ENCODE results near the gene DTX3. TPM values are rescaled to one million over a fixed set of nuclear protein-coding genes. Genes with fewer than 3 reads are reported as not detected.
"Not testable (repeated sequence)": the region's sequence is repeated elsewhere in the genome, so short reads cannot be mapped to it uniquely, and the experiment has no call there.

The DTX3 gene
- total and polyA plus RNA-seq, 12 donors = 16.9 to 58.2 (median 22.2) TPM

GRCh38 chr12:57617942-57618341 lies 13.3 kb downstream of the DTX3 start:
- H3K36me3 ChIP-seq = peaks cover 0 to 28% (median 6%) of the 10 kb centered on the region in 9 donors
- peak overlapping the region in 8 of 10 donors; percentile 36 to 81 (median 68) for H3K27ac ChIP-seq
- H3K4me1 ChIP-seq = peaks cover 9 to 79% (median 30%) of the 10 kb centered on the region in 9 donors
- peaks cover 11 to 82% (median 35%) of the 10 kb centered on the region in 7 donors for H3K27me3 ChIP-seq
- no peaks in the 10 kb centered on the region for H3K9me3 ChIP-seq
- peak; percentile 16 to 72 (median 58) for ATAC-seq
- 46 to 60% methylated on average over 11 of the region's 11 CpGs for WGBS, 2 donors
- H3K4me3 ChIP-seq = peak overlapping the region in 9 of 10 donors; percentile 14 to 60 (median 35)
- peak; percentile 33 to 55 for DNase-seq
- intact Hi-C loops (cut with DNase I) = no loop called here
- no peak for TF ChIP-seq CTCF (IDR thresholded peaks at IDR 0.05)

- DNase-seq; ATAC-seq; intact Hi-C loops (cut with DNase I); H3K9me3 ChIP-seq: not testable (repeated sequence)
- peak overlapping the region in 8 of 10 donors; percentile 36 to 81 (median 67) for H3K27ac ChIP-seq
- peak overlapping the region in 3 of 10 donors; percentile 47 to 60 (median 54) for H3K4me3 ChIP-seq
- peaks cover 9 to 75% (median 30%) of the 10 kb centered on the region in 9 donors for H3K4me1 ChIP-seq
- H3K36me3 ChIP-seq = peaks cover 0 to 28% (median 6%) of the 10 kb centered on the region in 9 donors
- 85 to 95% methylated on average over 6 of the region's 6 CpGs for WGBS, 2 donors
- H3K27me3 ChIP-seq = peaks cover 11 to 82% (median 39%) of the 10 kb centered on the region in 7 donors
Measured at GRCh38 chr12:57618431-57618830, 13.8 kb downstream of the DTX3 start.

- H3K36me3 ChIP-seq = peaks cover 0 to 28% (median 6%) of the 10 kb centered on the region in 9 donors
- peak overlapping the region in 7 of 10 donors; percentile 41 to 81 (median 73) for H3K27ac ChIP-seq
- TF ChIP-seq CTCF (IDR thresholded peaks at IDR 0.05) = no peak
- H3K4me3 ChIP-seq = peak overlapping the region in 7 of 10 donors; percentile 20 to 60 (median 54)
- 54 to 56% methylated on average over 16 of the region's 16 CpGs for WGBS, 2 donors
- intact Hi-C loops (cut with DNase I) = no loop called here
- ATAC-seq (peak in 3 of 8 donors; percentile 25 to 60 (median 55)), DNase-seq (no peak)
- no peaks in the 10 kb centered on the region for H3K9me3 ChIP-seq
- peaks cover 11 to 82% (median 42%) of the 10 kb centered on the region in 7 donors for H3K27me3 ChIP-seq
- peaks cover 9 to 70% (median 29%) of the 10 kb centered on the region in 9 donors for H3K4me1 ChIP-seq
Measured at GRCh38 chr12:57618966-57619433, 14.4 kb downstream of the DTX3 start.

- ATAC-seq = peak; percentile 9 to 53 (median 39)
- TF ChIP-seq CTCF (IDR thresholded peaks at IDR 0.05) = no peak
- Histone ChIP-seq H3K9me3 (no peaks in the 10 kb centered on the region), H3K27me3 (peaks cover 11 to 85% (median 49%) of the 10 kb centered on the region in 7 donors), H3K4me3 (peak overlapping the region; percentile 14 to 60 (median 44)), H3K27ac (peak overlapping the region in 7 of 10 donors; percentile 41 to 81 (median 61)), H3K4me1 (peaks cover 9 to 63% (median 29%) of the 10 kb centered on the region in 9 donors), H3K36me3 (peaks cover 0 to 24% (median 6%) of the 10 kb centered on the region in 9 donors)
- WGBS, 2 donors = 33 to 48% methylated on average over 46 of the region's 46 CpGs
- peak; percentile 43 to 61 for DNase-seq
- intact Hi-C loops (cut with DNase I) = loop anchor here in 5 of 10 donors (2.0 to 10.0 kb wide), 4 partner anchors 37 to 165 kb away; partner anchors contain the start of genes GLI1 (in 1 of the 5) and INHBE (in 1 of the 5)
Measured at GRCh38 chr12:57619434-57620244, 15.0 kb downstream of the DTX3 start.

All from heart right ventricle (tissue), 16 donors.